Astrocyte (in vitro differentiated cells and primary cell): ENCODE results near the gene CALU.

Experiments used
- CTCF ChIP-seq: IDR thresholded peaks from 2 replicates; pipeline ENCODE4 v1.5.1; 2011; ENCODE audit warnings: low read depth, mild to moderate bottlenecking, inconsistent platforms, low read length, moderate library complexity; ENCODE audit not compliant: insufficient read depth
- EZH2 ChIP-seq: IDR thresholded peaks from 2 replicates; pipeline ENCODE4 v1.6.1; 2012; ENCODE audit warnings: mild to moderate bottlenecking, low read length, inconsistent platforms; ENCODE audit not compliant: insufficient read depth

GRCh38 chr7:128800567-128800966 lies 61.4 kb downstream of the CALU start:
- TF ChIP-seq CTCF (no peak), EZH2 (no peak)
